ENCODE measurements around the gene GRIK4. TPM values are rescaled to one million over a fixed set of nuclear protein-coding genes. Genes with fewer than 3 reads are reported as not detected.

GRIK4 gene
- total RNA-seq, 1 donor from 2014 or later, result not detected

- Mint-ChIP-seq H3K4me3 (ENCODE audit: low read depth) (no peak overlapping the region), H3K4me1 (ENCODE audit: low read depth) (no peaks in the 10 kb centered on the region)
Observed at GRCh38 chr11:120587299-120587698, 75.8 kb downstream of the GRIK4 start.

DNA sequence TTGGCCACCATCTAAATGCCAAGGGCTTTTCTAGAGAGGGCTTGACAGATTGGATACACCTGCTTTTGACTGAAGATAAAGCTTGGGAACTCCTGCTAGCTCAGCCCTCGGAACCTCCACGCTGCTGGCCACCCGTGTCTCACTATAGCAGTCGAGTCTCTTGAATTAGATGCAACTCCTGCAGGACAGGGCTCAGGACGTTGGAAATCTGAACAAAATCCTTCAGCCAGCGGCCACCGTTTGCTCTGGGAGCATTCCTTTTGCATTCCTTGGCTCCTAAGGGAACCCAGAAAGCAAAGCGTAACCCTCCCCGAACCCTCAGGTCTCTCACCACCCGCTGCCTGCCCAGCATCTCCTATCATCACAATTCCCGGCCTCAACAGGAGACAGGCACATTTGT, 77.8 kb downstream of the GRIK4 start:
- H3K9me3 Mint-ChIP-seq (ENCODE audit: low read depth), result no peaks in the 10 kb centered on the region
- H3K4me1 Mint-ChIP-seq (ENCODE audit: low read depth), result no peaks in the 10 kb centered on the region
- no peak overlapping the region for H3K27ac Mint-ChIP-seq
- TF ChIP-seq CTCF (IDR thresholded peaks at IDR 0.05; ENCODE audit: unreplicated experiment), result no peak
- H3K36me3 Mint-ChIP-seq (ENCODE audit: insufficient read depth), result no peaks in the 10 kb centered on the region
- H3K27me3 Mint-ChIP-seq, result peaks cover 33% of the 10 kb centered on the region
- DNase-seq (ENCODE audit: low spot score, unreplicated experiment), result no peak
- H3K4me3 Mint-ChIP-seq (ENCODE audit: low read depth), result no peak overlapping the region

More at GRCh38 chr11:120587299-120587698, 75.8 kb downstream of the GRIK4 start:
- TF ChIP-seq CTCF (IDR thresholded peaks at IDR 0.05; ENCODE audit: unreplicated experiment), result no peak
- peaks cover 20% of the 10 kb centered on the region for H3K27me3 Mint-ChIP-seq
- H3K27ac Mint-ChIP-seq, result no peak overlapping the region
- H3K36me3 Mint-ChIP-seq (ENCODE audit: insufficient read depth), result no peaks in the 10 kb centered on the region
- DNase-seq (ENCODE audit: low spot score, unreplicated experiment), result no peak
- peaks cover 14% of the 10 kb centered on the region for H3K9me3 Mint-ChIP-seq (ENCODE audit: low read depth)

DNA sequence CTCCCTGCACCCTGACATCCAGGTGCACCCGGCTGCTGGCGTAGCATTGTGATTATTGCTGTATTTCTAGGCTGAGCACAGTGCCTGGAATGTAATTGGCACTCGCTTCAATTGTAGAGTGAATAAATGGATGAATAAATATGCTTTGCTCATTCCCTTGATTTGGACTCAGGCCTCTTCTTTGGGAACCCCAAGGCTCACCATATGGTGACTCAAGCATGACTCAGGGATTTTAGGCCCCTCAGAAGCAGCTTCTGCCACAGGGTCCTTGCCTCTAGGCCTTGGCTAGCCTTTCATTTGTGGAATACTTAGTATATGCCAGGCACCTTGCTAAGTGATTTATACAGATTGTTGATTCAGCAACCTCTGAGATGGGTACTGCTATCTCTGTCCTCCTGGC, 78.9 kb downstream of the GRIK4 start:
- H3K27ac Mint-ChIP-seq, result no peak overlapping the region
- H3K4me3 Mint-ChIP-seq (ENCODE audit: low read depth), result no peak overlapping the region
- no peaks in the 10 kb centered on the region for H3K4me1 Mint-ChIP-seq (ENCODE audit: low read depth)
- H3K27me3 Mint-ChIP-seq, result peaks cover 38% of the 10 kb centered on the region
- H3K36me3 Mint-ChIP-seq (ENCODE audit: insufficient read depth), result no peaks in the 10 kb centered on the region
- H3K9me3 Mint-ChIP-seq (ENCODE audit: low read depth), result no peaks in the 10 kb centered on the region
- no peak for TF ChIP-seq CTCF (IDR thresholded peaks at IDR 0.05; ENCODE audit: unreplicated experiment)
- no peak for DNase-seq (ENCODE audit: low spot score, unreplicated experiment)

- H3K27ac Mint-ChIP-seq, result no peak overlapping the region
- no peaks in the 10 kb centered on the region for H3K36me3 Mint-ChIP-seq (ENCODE audit: insufficient read depth)
- no peaks in the 10 kb centered on the region for H3K9me3 Mint-ChIP-seq (ENCODE audit: low read depth)
- no peak for TF ChIP-seq CTCF (IDR thresholded peaks at IDR 0.05; ENCODE audit: unreplicated experiment)
- no peak for DNase-seq (ENCODE audit: low spot score, unreplicated experiment)
- H3K4me1 Mint-ChIP-seq (ENCODE audit: low read depth), result no peaks in the 10 kb centered on the region
- H3K4me3 Mint-ChIP-seq (ENCODE audit: low read depth), result no peak overlapping the region
- peaks cover 62% of the 10 kb centered on the region for H3K27me3 Mint-ChIP-seq
Observed at GRCh38 chr11:120594746-120595145, 83.2 kb downstream of the GRIK4 start.

- Mint-ChIP-seq H3K27ac (no peak overlapping the region), H3K4me1 (ENCODE audit: low read depth) (no peaks in the 10 kb centered on the region), H3K4me3 (ENCODE audit: low read depth) (no peak overlapping the region), H3K9me3 (ENCODE audit: low read depth) (no peaks in the 10 kb centered on the region), H3K36me3 (ENCODE audit: insufficient read depth) (no peaks in the 10 kb centered on the region), H3K27me3 (peaks cover 62% of the 10 kb centered on the region)
- DNase-seq (ENCODE audit: low spot score, unreplicated experiment), result no peak
- TF ChIP-seq CTCF (IDR thresholded peaks at IDR 0.05; ENCODE audit: unreplicated experiment), result no peak
Observed at GRCh38 chr11:120595557-120595956, 84.0 kb downstream of the GRIK4 start.
